ENCODE results near the gene CALHM4. TPM values are rescaled to one million over a fixed set of nuclear protein-coding genes. Genes with fewer than 3 reads are reported as not detected.
"Not testable (repeated sequence)": the region's sequence is repeated elsewhere in the genome, so short reads cannot be mapped to it uniquely, and the experiment has no call there.

The CALHM4 gene
- total and polyA plus RNA-seq, 2 of the 8 experiments (the other 6 are each of a cell fraction or from before 2014, with no cell fraction given) = not detected

DNA sequence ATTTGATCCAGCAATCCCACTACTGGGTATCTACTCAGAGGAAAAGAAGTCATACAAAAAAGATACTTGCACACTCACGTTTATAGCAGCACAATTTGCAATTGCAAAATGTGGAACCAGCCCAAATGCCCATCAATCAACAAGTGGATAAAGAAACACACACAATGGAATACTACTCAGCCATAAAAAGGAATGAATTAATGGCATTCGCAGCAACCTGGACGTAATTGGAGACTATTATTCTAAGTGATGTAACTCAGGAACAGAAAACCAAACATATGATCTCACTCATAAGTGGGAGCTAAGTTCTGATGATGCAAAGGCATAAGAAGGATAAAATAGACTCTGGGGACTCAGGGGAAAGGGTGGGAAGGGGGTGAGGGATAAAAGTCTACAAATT, 51.3 kb downstream of the CALHM4 start:
- H4K20me1 ChIP-seq (replicated peaks in 1 of 2; ENCODE audit: control insufficient read depth in 1 of 2, insufficient read depth in 2 of 2, low read length in 2 of 2); H3K4me2 ChIP-seq (ENCODE audit: insufficient read depth in 1 of 2, low read depth in 2 of 2, low read length in 2 of 2); H2BK12ac ChIP-seq (ENCODE audit: low read depth, low read length); H2BK120ac ChIP-seq (replicated peaks; ENCODE audit: low read depth, low read length); H3K23ac ChIP-seq (ENCODE audit: insufficient read length); H2AFZ ChIP-seq (ENCODE audit: low read length); H3K9me3 ChIP-seq (ENCODE audit: insufficient read depth in 2 of 2, low read depth in 1 of 2, low read length in 1 of 2); H2BK15ac ChIP-seq (ENCODE audit: low read length); H3K4me3 ChIP-seq (ENCODE audit: extremely low read depth in 1 of 4, insufficient read depth in 2 of 4, low read depth in 3 of 4, low read length in 4 of 4); H2BK20ac ChIP-seq (ENCODE audit: low read length); H4K5ac ChIP-seq (ENCODE audit: insufficient read length, low read depth, low read length); H3K56ac ChIP-seq (replicated peaks; ENCODE audit: insufficient read length, low read depth, low read length); H3K79me1 ChIP-seq (ENCODE audit: low read depth, low read length); H3K36me3 ChIP-seq (ENCODE audit: control insufficient read depth in 2 of 4, insufficient read depth in 4 of 4, low read length in 3 of 4); H3K4me1 ChIP-seq (replicated peaks in 1 of 4; ENCODE audit: control insufficient read depth in 3 of 4, insufficient read depth in 4 of 4, low read length in 3 of 4); FAIRE-seq; H2AK5ac ChIP-seq (ENCODE audit: low read depth, low read length); H3K18ac ChIP-seq (ENCODE audit: extremely low read depth, low read length); H4K91ac ChIP-seq (replicated peaks; ENCODE audit: insufficient read length, low read length); H4K8ac ChIP-seq (ENCODE audit: extremely low read depth, insufficient read depth, low read length); H3K9ac ChIP-seq (replicated peaks in 1 of 4; ENCODE audit: extremely low read depth in 1 of 4, low read depth in 3 of 4, low read length in 3 of 4); CTCF ChIA-PET (ENCODE audit: partially characterized antibody); H3K27me3 ChIP-seq (replicated peaks in 1 of 4; ENCODE audit: control insufficient read depth in 3 of 4, extremely low read depth in 1 of 4, insufficient read depth in 3 of 4, low read length in 3 of 4); H3K4ac ChIP-seq (replicated peaks; ENCODE audit: insufficient read length, low read depth, low read length); H3K14ac ChIP-seq (ENCODE audit: insufficient read length); H3K27ac ChIP-seq (ENCODE audit: low read depth, low read length); DNase-seq (ENCODE audit: low read depth in 1 of 2, low spot score in 2 of 2); H3K23me2 ChIP-seq (ENCODE audit: low read depth, low read length); H2BK5ac ChIP-seq (ENCODE audit: low read depth, low read length); H3K79me2 ChIP-seq (ENCODE audit: control insufficient read depth in 1 of 2, insufficient read depth in 2 of 2, low read length in 2 of 2); POLR2A ChIA-PET (ENCODE audit: partially characterized antibody): not testable (repeated sequence)
- 88% methylated on average over 3 of the region's 3 CpGs; no CpG with 5 or more reads in 1 of the 2 experiments for WGBS, 2 experiments (ENCODE audit: extremely low coverage in 1 of 2, insufficient coverage in 1 of 2, insufficient read length in 1 of 2, insufficient replicate concordance in 2 of 2, low coverage in 1 of 2, low lambda C conversion rate in 2 of 2, missing lambda C conversion rate in 1 of 2)
